GM12872 (cell line): ENCODE measurements around the gene IGFBP7.

Experiments used
- CTCF ChIP-seq: IDR thresholded peaks from 3 replicates; pipeline ENCODE4 v1.5.1; 2011; ENCODE audit warnings: low read depth, mild to moderate bottlenecking, low read length, moderate library complexity; ENCODE audit not compliant: insufficient read depth

The IGFBP7 gene

GRCh38 chr4:57085278-57085677 is 24.9 kb downstream of the IGFBP7 start:
- TF ChIP-seq CTCF: no peak

- no peak for TF ChIP-seq CTCF
Observed at GRCh38 chr4:57084360-57084759, 25.8 kb downstream of the IGFBP7 start.

GRCh38 chr4:57083090-57083489 is 27.1 kb downstream of the IGFBP7 start:
- TF ChIP-seq CTCF: no peak

- TF ChIP-seq CTCF: no peak
Observed at GRCh38 chr4:57081651-57082621, 28.2 kb downstream of the IGFBP7 start.

GRCh38 chr4:57080781-57081650 is 29.2 kb downstream of the IGFBP7 start:
- TF ChIP-seq CTCF: no peak

- TF ChIP-seq CTCF: no peak
Observed at GRCh38 chr4:57078685-57079521, 31.3 kb downstream of the IGFBP7 start.
